ENCODE measurements around the gene ZNF358. TPM values are rescaled to one million over a fixed set of nuclear protein-coding genes. Genes with fewer than 3 reads are reported as not detected.

The ZNF358 gene
- total and polyA plus RNA-seq, 4 experiments from 2014 or later = 1.6 to 8.7 (median 8.4) TPM; not detected in 1

DNA sequence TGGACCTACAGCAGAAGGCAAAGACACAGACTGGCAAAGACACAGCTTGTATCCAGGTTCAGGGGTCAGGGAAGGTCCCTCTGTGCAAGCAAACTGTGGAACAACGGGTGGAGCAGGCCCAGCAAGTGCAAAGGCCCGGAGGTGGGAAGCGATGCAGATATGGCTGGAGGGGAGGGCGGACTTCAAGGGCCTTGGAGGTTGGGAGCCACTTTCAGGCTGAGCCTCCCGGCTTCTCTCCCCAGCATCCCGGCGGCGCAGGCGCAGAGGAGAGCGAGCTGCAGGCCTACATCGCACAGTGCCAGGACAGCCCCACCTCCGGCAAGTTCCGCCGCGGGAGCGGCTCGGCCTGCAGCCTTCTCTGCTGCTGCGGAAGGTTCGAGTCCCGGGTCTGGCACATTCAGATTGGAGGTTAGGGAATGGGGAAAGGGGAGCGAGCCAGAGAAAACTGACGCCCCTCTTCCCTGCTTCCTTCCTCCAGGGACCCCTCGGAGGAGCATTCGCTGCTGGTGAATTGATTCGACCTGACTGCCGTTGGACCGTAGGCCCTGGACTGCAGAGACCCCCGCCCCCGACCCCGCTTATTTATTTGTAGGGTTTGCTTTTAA lies 17.5 kb downstream of the ZNF358 start:
- Histone ChIP-seq H3K27ac (ENCODE audit: low read depth, low read length) (peak overlapping the region; percentile 76), H3K27me3 (ENCODE audit: insufficient read depth, low read length) (no peaks in the 10 kb centered on the region), H3K9me3 (ENCODE audit: control insufficient read depth in 1 of 2, low read length in 2 of 2) (no peaks in the 10 kb centered on the region), H3K4me1 (ENCODE audit: insufficient read depth, low read length) (peaks cover 25% of the 10 kb centered on the region), H3K36me3 (ENCODE audit: insufficient read depth, low read length) (no peaks in the 10 kb centered on the region), H3K4me3 (ENCODE audit: low read length in 2 of 2) (peak overlapping the region; percentile 18 to 93)
- Mint-ChIP-seq H3K36me3 (peaks cover 3 to 22% of the 10 kb centered on the region in 2 donors), H3K4me1 (peaks cover 10 to 38% (median 24%) of the 10 kb centered on the region in 4 donors), H3K4me3 (peak overlapping the region; percentile 90 to 98 (median 94)), H3K9me3 (no peaks in the 10 kb centered on the region), H3K27ac (peak overlapping the region in 6 of 7 donors; percentile 64 to 94 (median 88)), H3K27me3 (no peaks in the 10 kb centered on the region)
- POLR2A ChIA-PET (ENCODE audit: partially characterized antibody) = interaction anchor here (2.6 to 8.3 kb wide), 2 partner anchors 11 to 96 kb away, joined by 10 to 94 read pairs; partner anchors contain the start of genes MCOLN1, PET100 and XAB2
- no peak for DNase-seq
- CTCF ChIA-PET (ENCODE audit: partially characterized antibody) = no interaction called here
- intact Hi-C loops (cut with micrococcal nuclease) = loop anchor here (5.0 to 10.0 kb wide), 3 partner anchors 139 to 1629 kb away; partner anchors contain the start of genes CLPP, NDUFA11 and VMAC

- Mint-ChIP-seq H3K4me3 (peak overlapping the region; percentile 90 to 98 (median 94)), H3K4me1 (peaks cover 10 to 42% (median 26%) of the 10 kb centered on the region in 4 donors), H3K27ac (peak overlapping the region; percentile 91 to 98 (median 94)), H3K9me3 (no peaks in the 10 kb centered on the region), H3K27me3 (no peaks in the 10 kb centered on the region), H3K36me3 (peaks cover 6 to 26% of the 10 kb centered on the region in 2 donors)
- no peaks in the 10 kb centered on the region for H3K36me3 ChIP-seq (ENCODE audit: insufficient read depth, low read length)
- peak overlapping the region; percentile 76 for H3K27ac ChIP-seq (ENCODE audit: low read depth, low read length)
- H3K4me1 ChIP-seq (ENCODE audit: insufficient read depth, low read length) = peaks cover 25% of the 10 kb centered on the region
- CTCF ChIA-PET (ENCODE audit: partially characterized antibody) = interaction anchor here (2.5 kb wide), 1 partner anchor 11 kb away, joined by 12 read pairs; the partner anchor contains the start of gene MCOLN1
- peak; percentile 76 to 87 (median 81) for DNase-seq
- H3K9me3 ChIP-seq (ENCODE audit: control insufficient read depth in 1 of 2, low read length in 2 of 2) = no peaks in the 10 kb centered on the region
- peak overlapping the region; percentile 80 to 93 for H3K4me3 ChIP-seq (ENCODE audit: low read length in 2 of 2)
- H3K27me3 ChIP-seq (ENCODE audit: insufficient read depth, low read length) = no peaks in the 10 kb centered on the region
- intact Hi-C loops (cut with micrococcal nuclease) = loop anchor here (1.0 to 10.0 kb wide), 7 partner anchors 12 to 1629 kb away; partner anchors contain the start of genes CLPP, MCOLN1, NDUFA11 and SNAPC2
- POLR2A ChIA-PET (ENCODE audit: partially characterized antibody) = interaction anchor here (0.7 to 8.3 kb wide), 7 partner anchors 12 to 185 kb away, joined by 3 to 94 read pairs (median 5); partner anchors contain the start of genes ARHGEF18, MCOLN1, PET100 and XAB2
Observed at GRCh38 chr19:7533925-7534480, 18.1 kb downstream of the ZNF358 start.

DNA sequence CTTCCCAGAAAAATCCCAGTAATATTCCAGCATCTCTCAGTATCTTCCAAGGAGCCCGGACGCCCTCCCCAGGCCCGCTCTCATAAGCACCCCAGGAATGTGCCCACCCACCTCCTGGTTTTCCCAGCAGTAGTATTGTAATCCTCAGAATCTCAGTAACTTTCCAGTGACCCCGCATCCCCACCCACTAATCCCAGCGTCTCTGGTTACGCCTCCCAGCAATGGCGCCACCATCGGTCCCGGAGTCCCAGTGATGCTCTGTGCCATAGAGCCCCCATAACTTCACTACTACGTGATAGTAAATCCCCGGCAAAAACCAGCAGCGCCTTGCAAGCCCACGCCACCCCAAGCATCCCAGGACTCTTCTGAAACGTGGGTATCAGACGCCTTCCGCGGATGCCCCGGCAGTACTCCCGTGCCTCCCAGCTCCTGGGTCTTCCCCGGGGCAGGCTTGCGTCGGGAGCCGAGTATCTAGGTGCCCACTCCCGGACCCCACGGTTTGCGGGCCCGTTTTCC lies 18.7 kb downstream of the ZNF358 start:
- H3K36me3 Mint-ChIP-seq = peaks cover 6 to 25% of the 10 kb centered on the region in 2 donors
- H3K27me3 Mint-ChIP-seq = no peaks in the 10 kb centered on the region
- intact Hi-C loops (cut with micrococcal nuclease) = loop anchor here (1.0 to 10.0 kb wide), 8 partner anchors 12 to 1630 kb away; partner anchors contain the start of genes CLPP, MCOLN1, NDUFA11 and PEX11G
- ChIA-PET POLR2A (ENCODE audit: partially characterized antibody) (interaction anchor here (0.6 to 8.3 kb wide), 9 partner anchors 12 to 645 kb away, joined by 3 to 94 read pairs (median 4); partner anchors contain the start of genes ARHGEF18, MCOLN1, PET100 and XAB2), CTCF (ENCODE audit: partially characterized antibody) (interaction anchor here (1.2 to 2.5 kb wide), 2 partner anchors 11 to 34 kb away, joined by 4 to 12 read pairs; partner anchors contain the start of gene MCOLN1)
- no peaks in the 10 kb centered on the region for H3K27me3 ChIP-seq (ENCODE audit: insufficient read depth, low read length)
- H3K4me1 ChIP-seq (ENCODE audit: insufficient read depth, low read length) = peaks cover 25% of the 10 kb centered on the region
- peak overlapping the region; percentile 91 to 98 (median 94) for H3K27ac Mint-ChIP-seq
- peak overlapping the region; percentile 90 to 98 (median 94) for H3K4me3 Mint-ChIP-seq
- no peaks in the 10 kb centered on the region for H3K9me3 ChIP-seq (ENCODE audit: control insufficient read depth in 1 of 2, low read length in 2 of 2)
- peak overlapping the region; percentile 76 for H3K27ac ChIP-seq (ENCODE audit: low read depth, low read length)
- peaks cover 10 to 42% (median 26%) of the 10 kb centered on the region in 4 donors for H3K4me1 Mint-ChIP-seq
- no peaks in the 10 kb centered on the region for H3K9me3 Mint-ChIP-seq
- DNase-seq = peak in 4 of 5 donors; percentile 22 to 58 (median 28)
- H3K4me3 ChIP-seq (ENCODE audit: low read length in 2 of 2) = peak overlapping the region; percentile 80 to 93
- H3K36me3 ChIP-seq (ENCODE audit: insufficient read depth, low read length) = no peaks in the 10 kb centered on the region

DNA sequence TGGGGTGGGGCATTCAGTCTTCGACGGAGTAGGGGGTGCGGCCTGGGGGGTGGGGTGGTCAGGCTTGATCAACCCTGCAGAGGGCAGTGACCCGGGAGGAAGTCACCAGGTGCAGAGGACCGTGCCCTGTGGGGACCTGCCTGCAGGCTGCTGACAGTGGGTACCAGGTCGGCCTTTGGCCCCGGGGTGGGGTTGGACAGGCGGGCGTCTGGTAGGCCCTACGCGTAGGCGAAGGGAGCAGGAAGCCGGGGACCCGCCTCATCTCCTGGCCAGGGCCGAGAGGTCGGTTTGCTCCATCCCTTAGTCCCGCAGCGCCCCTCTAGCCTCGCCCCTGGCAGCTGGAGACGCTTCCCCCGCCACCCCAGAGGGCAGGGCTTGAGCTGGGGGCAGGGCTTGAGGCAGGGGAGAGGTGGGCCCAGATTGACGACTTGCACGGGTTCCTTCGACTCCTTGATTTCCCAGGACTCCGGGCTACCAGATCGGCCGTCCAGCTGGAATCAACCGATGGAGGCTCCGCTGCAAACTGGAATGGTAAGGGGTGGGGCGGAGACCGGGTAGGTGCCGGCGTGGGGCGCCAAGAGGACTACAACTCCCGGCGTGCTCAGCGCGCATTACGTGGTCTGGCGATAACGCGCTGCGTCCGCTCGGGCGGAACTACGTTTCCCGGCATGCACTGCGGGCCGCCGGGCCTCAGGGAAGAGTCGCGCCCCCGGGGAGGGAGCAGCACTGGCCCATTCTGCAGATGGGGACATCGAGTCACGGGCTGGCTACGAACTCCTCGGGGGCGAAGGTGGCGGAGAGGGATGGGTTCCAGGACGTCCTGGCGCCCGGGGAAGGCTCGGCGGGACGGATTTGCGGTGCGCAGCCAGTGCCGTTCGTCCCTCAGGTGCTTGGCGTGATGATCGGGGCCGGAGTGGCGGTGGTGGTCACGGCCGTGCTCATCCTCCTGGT lies 19.4 kb downstream of the ZNF358 start, which contains the start of gene PNPLA6:
Gene PNPLA6, plus strand, starts transcription at position 671 of the 951 bp plus-strand sequence. Its CDS starts 72 bp downstream, at position 743.
- Histone ChIP-seq H3K27ac (ENCODE audit: low read depth, low read length) (peak within 1 kb of the TSS; percentile 76), H3K27me3 (ENCODE audit: insufficient read depth, low read length) (no peaks in the 10 kb centered on the region), H3K4me1 (ENCODE audit: insufficient read depth, low read length) (peaks cover 25% of the 10 kb centered on the region), H3K4me3 (ENCODE audit: low read length in 2 of 2) (peak within 1 kb of the TSS; percentile 80 to 93), H3K36me3 (ENCODE audit: insufficient read depth, low read length) (no peaks in the 10 kb centered on the region), H3K9me3 (ENCODE audit: control insufficient read depth in 1 of 2, low read length in 2 of 2) (no peaks in the 10 kb centered on the region)
- Mint-ChIP-seq H3K27me3 (no peaks in the 10 kb centered on the region), H3K36me3 (peaks cover 8 to 27% of the 10 kb centered on the region in 2 donors), H3K4me3 (peak within 1 kb of the TSS; percentile 90 to 98 (median 94)), H3K9me3 (no peaks in the 10 kb centered on the region), H3K4me1 (peaks cover 10 to 45% (median 26%) of the 10 kb centered on the region in 4 donors), H3K27ac (peak within 1 kb of the TSS; percentile 93 to 98 (median 94))
- intact Hi-C loops (cut with micrococcal nuclease) = loop anchor here (1.0 to 10.0 kb wide), 5 partner anchors 19 to 1631 kb away; partner anchors contain the start of genes NDUFA11, PEX11G, STXBP2 and VMAC
- ChIA-PET CTCF (ENCODE audit: partially characterized antibody) (interaction anchor here (1.2 to 2.5 kb wide), 3 partner anchors 12 to 181 kb away, joined by 3 to 12 read pairs (median 4); partner anchors contain the start of gene MCOLN1), POLR2A (ENCODE audit: partially characterized antibody) (interaction anchor here (0.6 to 8.3 kb wide), 7 partner anchors 13 to 645 kb away, joined by 3 to 94 read pairs (median 4); partner anchors contain the start of genes MCOLN1, PET100, XAB2 and ZNF358)
- DNase-seq = peak; percentile 89 to 93 (median 91)

DNA sequence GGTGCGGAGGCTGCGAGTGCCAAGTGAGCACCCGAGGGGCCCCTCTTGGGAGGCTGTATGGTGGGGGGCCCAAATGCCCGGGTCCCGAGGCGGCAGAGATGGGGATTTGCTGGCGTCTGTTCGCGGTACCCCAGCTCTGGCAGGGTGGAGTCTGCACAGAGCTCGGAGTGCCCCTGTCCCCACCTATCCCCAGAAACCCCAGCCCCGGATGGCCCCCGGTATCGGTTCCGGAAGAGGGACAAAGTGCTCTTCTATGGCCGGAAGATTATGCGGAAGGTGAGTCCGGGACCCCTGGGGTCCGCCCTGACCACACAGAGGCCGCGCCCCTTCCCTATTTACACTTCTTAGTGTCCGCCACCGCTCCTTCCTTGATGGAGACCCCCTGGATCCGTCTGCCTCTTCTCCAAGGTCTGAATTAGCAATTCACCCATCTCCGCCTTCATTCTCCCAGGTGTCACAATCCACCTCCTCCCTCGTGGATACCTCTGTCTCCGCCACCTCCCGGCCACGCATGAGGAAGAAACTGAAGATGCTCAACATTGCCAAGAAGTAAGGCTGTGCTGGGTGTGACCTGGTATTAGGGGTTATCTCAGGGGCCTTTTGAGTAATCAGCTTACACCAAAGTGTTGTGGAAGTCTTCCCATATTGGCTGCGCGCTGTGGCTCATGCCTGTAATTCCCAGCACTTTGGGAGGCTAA lies 20.2 kb downstream of the ZNF358 start:
- Histone ChIP-seq H3K4me1 (ENCODE audit: insufficient read depth, low read length) (peaks cover 25% of the 10 kb centered on the region), H3K9me3 (ENCODE audit: control insufficient read depth in 1 of 2, low read length in 2 of 2) (no peaks in the 10 kb centered on the region), H3K27ac (ENCODE audit: low read depth, low read length) (peak overlapping the region; percentile 76), H3K27me3 (ENCODE audit: insufficient read depth, low read length) (no peaks in the 10 kb centered on the region), H3K36me3 (ENCODE audit: insufficient read depth, low read length) (no peaks in the 10 kb centered on the region), H3K4me3 (ENCODE audit: low read length in 2 of 2) (peak overlapping the region; percentile 80 to 93)
- peak overlapping the region; percentile 90 to 98 (median 94) for H3K4me3 Mint-ChIP-seq
- H3K9me3 Mint-ChIP-seq = no peaks in the 10 kb centered on the region
- H3K36me3 Mint-ChIP-seq = peaks cover 9 to 29% of the 10 kb centered on the region in 2 donors
- CTCF ChIA-PET (ENCODE audit: partially characterized antibody) = interaction anchor here (1.2 to 2.5 kb wide), 4 partner anchors 13 to 182 kb away, joined by 3 to 12 read pairs (median 4); partner anchors contain the start of gene MCOLN1
- no peak for DNase-seq
- POLR2A ChIA-PET (ENCODE audit: partially characterized antibody) = interaction anchor here (1.2 to 8.3 kb wide), 4 partner anchors 14 to 385 kb away, joined by 3 to 94 read pairs (median 7); partner anchors contain the start of genes MCOLN1, PET100 and XAB2
- intact Hi-C loops (cut with micrococcal nuclease) = loop anchor here (1.0 to 10.0 kb wide), 5 partner anchors 19 to 1631 kb away; partner anchors contain the start of genes NDUFA11, PEX11G, STXBP2 and VMAC
- peaks cover 10 to 46% (median 27%) of the 10 kb centered on the region in 4 donors for H3K4me1 Mint-ChIP-seq
- H3K27ac Mint-ChIP-seq = peak overlapping the region; percentile 93 to 98 (median 94)
- H3K27me3 Mint-ChIP-seq = no peaks in the 10 kb centered on the region

Data from CD4-positive, alpha-beta memory T cell (primary cell).